ENCODE data around the gene RELN.

The RELN gene

GRCh38 chr7:103949374-103949773, 40.1 kb downstream of the RELN start:
- Mint-ChIP-seq H3K36me3 (ENCODE audit: insufficient read depth) (no peaks in the 10 kb centered on the region), H3K27ac (no peak overlapping the region), H3K9me3 (no peaks in the 10 kb centered on the region), H3K27me3 (peaks cover 7 to 9% of the 10 kb centered on the region in 2 donors), H3K4me3 (no peak overlapping the region), H3K4me1 (ENCODE audit: low read depth in 2 of 2) (no peaks in the 10 kb centered on the region)
- ATAC-seq (replicated peaks), result no peak
- DNase-seq, result no peak

- Mint-ChIP-seq H3K4me3 (no peak overlapping the region), H3K36me3 (ENCODE audit: insufficient read depth) (no peaks in the 10 kb centered on the region), H3K27ac (no peak overlapping the region), H3K27me3 (peaks cover 0 to 3% of the 10 kb centered on the region in 2 donors), H3K9me3 (no peaks in the 10 kb centered on the region), H3K4me1 (ENCODE audit: low read depth in 2 of 2) (no peaks in the 10 kb centered on the region)
- DNase-seq, result no peak
- no peak for ATAC-seq (replicated peaks)
Measured at GRCh38 chr7:103947026-103947655, 42.3 kb downstream of the RELN start.

- no peaks in the 10 kb centered on the region for H3K36me3 Mint-ChIP-seq (ENCODE audit: insufficient read depth)
- H3K4me1 Mint-ChIP-seq (ENCODE audit: low read depth in 2 of 2), result no peaks in the 10 kb centered on the region
- no peak overlapping the region for H3K27ac Mint-ChIP-seq
- no peak overlapping the region for H3K4me3 Mint-ChIP-seq
- no peaks in the 10 kb centered on the region for H3K9me3 Mint-ChIP-seq
- no peak for DNase-seq
- peaks cover 9 to 12% of the 10 kb centered on the region in 2 donors for H3K27me3 Mint-ChIP-seq
- ATAC-seq (replicated peaks), result no peak
Measured at GRCh38 chr7:103944230-103944900, 45.1 kb downstream of the RELN start.

GRCh38 chr7:103941976-103942375, 47.5 kb downstream of the RELN start:
- no peak overlapping the region for H3K27ac Mint-ChIP-seq
- H3K9me3 Mint-ChIP-seq, result no peaks in the 10 kb centered on the region
- no peak for ATAC-seq (replicated peaks)
- DNase-seq, result no peak
- no peaks in the 10 kb centered on the region for H3K4me1 Mint-ChIP-seq (ENCODE audit: low read depth in 2 of 2)
- H3K27me3 Mint-ChIP-seq, result peaks cover 9 to 12% of the 10 kb centered on the region in 2 donors
- H3K36me3 Mint-ChIP-seq (ENCODE audit: insufficient read depth), result no peaks in the 10 kb centered on the region
- H3K4me3 Mint-ChIP-seq, result no peak overlapping the region

- no peak for ATAC-seq (replicated peaks)
- H3K36me3 Mint-ChIP-seq (ENCODE audit: insufficient read depth), result no peaks in the 10 kb centered on the region
Measured at GRCh38 chr7:103940382-103941268, 48.8 kb downstream of the RELN start.

GRCh38 chr7:103937680-103938079, 51.8 kb downstream of the RELN start:
- H3K4me3 Mint-ChIP-seq, result no peak overlapping the region
- no peaks in the 10 kb centered on the region for H3K4me1 Mint-ChIP-seq (ENCODE audit: low read depth in 2 of 2)
- H3K27ac Mint-ChIP-seq, result no peak overlapping the region
- peaks cover 0 to 5% of the 10 kb centered on the region in 2 donors for H3K9me3 Mint-ChIP-seq
- no peaks in the 10 kb centered on the region for H3K36me3 Mint-ChIP-seq (ENCODE audit: insufficient read depth)
- ATAC-seq (replicated peaks), result no peak
- no peak for DNase-seq
- peaks cover 22 to 27% of the 10 kb centered on the region in 2 donors for H3K27me3 Mint-ChIP-seq

More at GRCh38 chr7:103940382-103941268, 48.8 kb downstream of the RELN start:
- no peaks in the 10 kb centered on the region for H3K9me3 Mint-ChIP-seq
- H3K27ac Mint-ChIP-seq, result no peak overlapping the region
- no peaks in the 10 kb centered on the region for H3K4me1 Mint-ChIP-seq (ENCODE audit: low read depth in 2 of 2)
- no peak overlapping the region for H3K4me3 Mint-ChIP-seq
- H3K27me3 Mint-ChIP-seq, result peaks cover 21 to 22% of the 10 kb centered on the region in 2 donors
- no peak for DNase-seq

- H3K9me3 Mint-ChIP-seq, result peaks cover 0 to 5% of the 10 kb centered on the region in 2 donors
- DNase-seq (no peak), ATAC-seq (replicated peaks) (no peak)
- H3K27ac Mint-ChIP-seq, result no peak overlapping the region
- H3K4me1 Mint-ChIP-seq (ENCODE audit: low read depth in 2 of 2), result no peaks in the 10 kb centered on the region
- no peak overlapping the region for H3K4me3 Mint-ChIP-seq
- H3K27me3 Mint-ChIP-seq, result peaks cover 22 to 23% of the 10 kb centered on the region in 2 donors
- no peaks in the 10 kb centered on the region for H3K36me3 Mint-ChIP-seq (ENCODE audit: insufficient read depth)
Measured at GRCh38 chr7:103936558-103936957, 52.9 kb downstream of the RELN start.

- Mint-ChIP-seq H3K27ac (no peak overlapping the region), H3K27me3 (peaks cover 13 to 22% of the 10 kb centered on the region in 2 donors), H3K4me3 (no peak overlapping the region), H3K9me3 (peaks cover 0 to 5% of the 10 kb centered on the region in 2 donors), H3K4me1 (ENCODE audit: low read depth in 2 of 2) (no peaks in the 10 kb centered on the region), H3K36me3 (ENCODE audit: insufficient read depth) (no peaks in the 10 kb centered on the region)
- no peak for DNase-seq
- no peak for ATAC-seq (replicated peaks)
Measured at GRCh38 chr7:103934508-103934907, 55.0 kb downstream of the RELN start.

GRCh38 chr7:103932389-103932788, 57.1 kb downstream of the RELN start:
- peaks cover 0 to 5% of the 10 kb centered on the region in 2 donors for H3K9me3 Mint-ChIP-seq
- no peaks in the 10 kb centered on the region for H3K4me1 Mint-ChIP-seq (ENCODE audit: low read depth in 2 of 2)
- H3K27ac Mint-ChIP-seq, result no peak overlapping the region
- H3K27me3 Mint-ChIP-seq, result peaks cover 13 to 22% of the 10 kb centered on the region in 2 donors
- DNase-seq, result no peak
- ATAC-seq (replicated peaks), result no peak
- H3K36me3 Mint-ChIP-seq (ENCODE audit: insufficient read depth), result no peaks in the 10 kb centered on the region
- no peak overlapping the region for H3K4me3 Mint-ChIP-seq

GRCh38 chr7:103929901-103930311, 59.6 kb downstream of the RELN start:
- Mint-ChIP-seq H3K9me3 (no peaks in the 10 kb centered on the region), H3K36me3 (ENCODE audit: insufficient read depth) (no peaks in the 10 kb centered on the region), H3K4me3 (no peak overlapping the region), H3K27ac (no peak overlapping the region), H3K4me1 (ENCODE audit: low read depth in 2 of 2) (no peaks in the 10 kb centered on the region), H3K27me3 (peaks cover 0 to 6% of the 10 kb centered on the region in 2 donors)
- DNase-seq, result no peak
- ATAC-seq (replicated peaks), result no peak

GRCh38 chr7:103928581-103928980, 60.9 kb downstream of the RELN start:
- ATAC-seq (replicated peaks), result no peak
- Mint-ChIP-seq H3K36me3 (ENCODE audit: insufficient read depth) (no peaks in the 10 kb centered on the region), H3K4me1 (ENCODE audit: low read depth in 2 of 2) (no peaks in the 10 kb centered on the region), H3K27me3 (peaks cover 0 to 6% of the 10 kb centered on the region in 2 donors), H3K9me3 (peaks cover 0 to 1% of the 10 kb centered on the region in 2 donors), H3K4me3 (no peak overlapping the region), H3K27ac (no peak overlapping the region)
- DNase-seq, result no peak

- H3K4me3 Mint-ChIP-seq, result no peak overlapping the region
- peaks cover 0 to 6% of the 10 kb centered on the region in 2 donors for H3K27me3 Mint-ChIP-seq
- H3K27ac Mint-ChIP-seq, result no peak overlapping the region
- no peak for ATAC-seq (replicated peaks)
- H3K4me1 Mint-ChIP-seq (ENCODE audit: low read depth in 2 of 2), result no peaks in the 10 kb centered on the region
- H3K9me3 Mint-ChIP-seq, result peaks cover 0 to 1% of the 10 kb centered on the region in 2 donors
- no peak for DNase-seq
- no peaks in the 10 kb centered on the region for H3K36me3 Mint-ChIP-seq (ENCODE audit: insufficient read depth)
Measured at GRCh38 chr7:103924184-103924583, 65.3 kb downstream of the RELN start.

- no peak for DNase-seq
- Mint-ChIP-seq H3K4me1 (ENCODE audit: low read depth in 2 of 2) (no peaks in the 10 kb centered on the region), H3K36me3 (ENCODE audit: insufficient read depth) (no peaks in the 10 kb centered on the region), H3K27me3 (peaks cover 0 to 12% of the 10 kb centered on the region in 2 donors), H3K4me3 (no peak overlapping the region), H3K27ac (no peak overlapping the region), H3K9me3 (peaks cover 0 to 1% of the 10 kb centered on the region in 2 donors)
- no peak for ATAC-seq (replicated peaks)
Measured at GRCh38 chr7:103922407-103922806, 67.1 kb downstream of the RELN start.
